Smooth muscle cell (in vitro differentiated cells): ENCODE results near the gene KIAA0319L. TPM values are rescaled to one million over a fixed set of nuclear protein-coding genes. Genes with fewer than 3 reads are reported as not detected.

Experiments
- DNase-seq: peaks from one replicate; lab custom pipeline; 2025; ENCODE audit not compliant: unreplicated experiment; lab: John Stamatoyannopoulos, UW
- H2AFZ ChIP-seq: fragments of 200-600 bp; sonication (generic); 2 replicates; pipeline ENCODE4 v1.6.0; 2016; ENCODE audit warnings: antibody characterized with exemption, low read depth, mild to moderate bottlenecking
- H3F3A ChIP-seq: fragments of 200-600 bp; sonication (generic); 2 replicates; pipeline ENCODE4 v1.6.0; 2017; ENCODE audit warnings: antibody characterized with exemption, low read depth
- H3K27ac ChIP-seq: fragments of 200-600 bp; sonication (generic); 2 replicates; pipeline ENCODE4 v1.5.1; 2016; ENCODE audit warnings: low read depth, mild to moderate bottlenecking
- H3K27me3 ChIP-seq: fragments of 200-600 bp; sonication (generic); 2 replicates; pipeline ENCODE4 v1.6.1; 2016; ENCODE audit warnings: low read depth, mild to moderate bottlenecking
- H3K36me3 ChIP-seq: fragments of 200-600 bp; sonication (generic); 2 replicates; pipeline ENCODE4 v1.5.1; 2016; ENCODE audit warnings: low read depth
- H3K4me1 ChIP-seq: fragments of 200-600 bp; sonication (generic); 2 replicates; pipeline ENCODE4 v1.5.1; 2016; ENCODE audit warnings: low read depth
- H3K4me2 ChIP-seq: fragments of 200-600 bp; sonication (generic); 2 replicates; pipeline ENCODE4 v1.6.0; 2016; ENCODE audit warnings: mild to moderate bottlenecking
- H3K4me3 ChIP-seq: fragments of 200-600 bp; sonication (generic); 2 replicates; pipeline ENCODE4 v1.5.1; 2016; ENCODE audit warnings: mild to moderate bottlenecking
- H3K79me2 ChIP-seq: fragments of 200-600 bp; sonication (generic); 2 replicates; pipeline ENCODE4 v1.6.0; 2016; ENCODE audit warnings: low read depth, mild to moderate bottlenecking
- H3K9ac ChIP-seq: fragments of 200-600 bp; sonication (generic); 2 replicates; pipeline ENCODE4 v1.6.0; 2016; ENCODE audit warnings: low read depth
- H3K9me3 ChIP-seq: fragments of 200-600 bp; sonication (generic); replicated peaks from 2 replicates; pipeline ENCODE4 v1.5.1; 2016; ENCODE audit warnings: low read depth
- H4K20me1 ChIP-seq: fragments of 200-600 bp; sonication (generic); 2 replicates; pipeline ENCODE4 v1.6.0; 2016; ENCODE audit warnings: low read depth
- WGBS: methylation state at CpG from one replicate; pipeline ENCODE4 v1.1.7; 2016; ENCODE audit warnings: low lambda C conversion rate; 5-methylcytosine and 5-hydroxymethylcytosine counted together
- polyA plus RNA-seq: library from polyadenylated mRNA; unstranded; fragments of >200 nt; fragmentation: Nextera tagmentation; extraction: Ambion mirVana; gene quantifications from 2 replicates; pipeline ENCODE4 v1.2.1, GENCODE V29; 2016
- total RNA-seq: library from RNA; depleted of rRNA; stranded (reverse); fragments of >200 nt; gene quantifications from 2 replicates; pipeline ENCODE4 v1.2.3, GENCODE V29; 2014
- TF ChIP-seq, protein P1 (sequence below): fragments of 200-600 bp; sonication (generic); IDR thresholded peaks from 2 replicates; pipeline ENCODE4 v1.5.1; 2017; ENCODE audit warnings: borderline replicate concordance, mild to moderate bottlenecking, antibody characterized with exemption; ENCODE audit not compliant: insufficient read depth, poor library complexity, severe bottlenecking

KIAA0319L gene
- total and polyA plus RNA-seq, 2 experiments from 2014 or later: 30.1 to 37.0 TPM

DNA sequence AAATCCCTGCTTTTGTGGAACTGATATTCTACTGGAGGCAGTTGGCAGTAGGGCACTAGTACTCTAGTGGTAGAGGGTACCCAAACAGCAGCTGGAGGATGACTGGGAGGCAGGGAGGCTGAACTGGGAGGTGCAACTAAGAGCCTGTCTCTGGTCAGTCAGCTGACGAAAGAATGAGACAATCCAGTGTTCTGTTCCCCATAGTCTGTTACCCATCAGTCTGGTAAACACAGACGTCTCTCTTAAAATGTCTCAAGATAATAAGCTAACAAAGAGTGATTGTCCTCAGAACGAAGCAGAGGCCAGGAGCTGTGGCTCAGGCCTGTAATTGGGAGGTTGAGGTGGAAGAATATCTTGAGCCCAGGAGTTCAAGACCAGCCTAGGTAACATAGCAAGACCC, 46.3 kb upstream of the KIAA0319L start:
- H3K79me2 ChIP-seq: no peaks in the 10 kb centered on the region
- peaks cover 11% of the 10 kb centered on the region for H3K36me3 ChIP-seq

DNA sequence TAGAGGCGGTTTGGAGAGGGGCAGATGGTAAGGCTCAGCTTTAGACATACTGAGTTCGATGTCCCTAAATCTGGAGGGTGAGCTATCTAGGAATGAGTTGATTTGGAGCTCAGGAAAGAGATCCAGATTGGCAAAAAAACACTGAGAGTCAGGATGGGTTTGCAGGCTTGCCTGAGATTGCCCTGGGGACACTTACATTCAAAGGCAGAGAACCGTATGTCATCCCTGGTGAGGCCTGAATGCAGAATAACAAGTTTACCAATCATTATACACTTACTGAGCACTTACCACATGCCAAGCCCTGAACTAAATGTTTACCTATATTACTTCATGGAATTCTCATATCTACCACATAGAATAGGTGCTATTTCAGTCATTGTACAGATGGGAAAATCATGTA, 43.4 kb upstream of the KIAA0319L start:
- Histone ChIP-seq H3F3A (no peaks in the 10 kb centered on the region), H3K27me3 (no peaks in the 10 kb centered on the region), H3K4me1 (no peaks in the 10 kb centered on the region), H3K4me2 (no peak overlapping the region), H2AFZ (no peak overlapping the region), H3K9ac (no peak overlapping the region), H3K36me3 (no peaks in the 10 kb centered on the region), H3K27ac (no peak overlapping the region), H3K9me3 (no peaks in the 10 kb centered on the region), H3K79me2 (no peaks in the 10 kb centered on the region), H3K4me3 (no peak overlapping the region), H4K20me1 (peaks cover 12% of the 10 kb centered on the region)
- WGBS: 98% methylated on average over 3 of the region's 3 CpGs
- no peak for DNase-seq
- TF ChIP-seq, protein P1, sequence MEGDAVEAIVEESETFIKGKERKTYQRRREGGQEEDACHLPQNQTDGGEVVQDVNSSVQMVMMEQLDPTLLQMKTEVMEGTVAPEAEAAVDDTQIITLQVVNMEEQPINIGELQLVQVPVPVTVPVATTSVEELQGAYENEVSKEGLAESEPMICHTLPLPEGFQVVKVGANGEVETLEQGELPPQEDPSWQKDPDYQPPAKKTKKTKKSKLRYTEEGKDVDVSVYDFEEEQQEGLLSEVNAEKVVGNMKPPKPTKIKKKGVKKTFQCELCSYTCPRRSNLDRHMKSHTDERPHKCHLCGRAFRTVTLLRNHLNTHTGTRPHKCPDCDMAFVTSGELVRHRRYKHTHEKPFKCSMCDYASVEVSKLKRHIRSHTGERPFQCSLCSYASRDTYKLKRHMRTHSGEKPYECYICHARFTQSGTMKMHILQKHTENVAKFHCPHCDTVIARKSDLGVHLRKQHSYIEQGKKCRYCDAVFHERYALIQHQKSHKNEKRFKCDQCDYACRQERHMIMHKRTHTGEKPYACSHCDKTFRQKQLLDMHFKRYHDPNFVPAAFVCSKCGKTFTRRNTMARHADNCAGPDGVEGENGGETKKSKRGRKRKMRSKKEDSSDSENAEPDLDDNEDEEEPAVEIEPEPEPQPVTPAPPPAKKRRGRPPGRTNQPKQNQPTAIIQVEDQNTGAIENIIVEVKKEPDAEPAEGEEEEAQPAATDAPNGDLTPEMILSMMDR: no peak

More for the DNA sequence above, 46.3 kb upstream of the KIAA0319L start:
- no peaks in the 10 kb centered on the region for H3K9me3 ChIP-seq
- no peaks in the 10 kb centered on the region for H3K27me3 ChIP-seq
- H4K20me1 ChIP-seq: peaks cover 38% of the 10 kb centered on the region
- H2AFZ ChIP-seq: no peak overlapping the region
- no peak overlapping the region for H3K9ac ChIP-seq
- TF ChIP-seq, protein P1: no peak
- no peak overlapping the region for H3K4me3 ChIP-seq
- H3K4me1 ChIP-seq: no peaks in the 10 kb centered on the region
- DNase-seq: no peak
- 17% methylated on average over 3 of the region's 3 CpGs for WGBS
- H3K27ac ChIP-seq: no peak overlapping the region
- H3K4me2 ChIP-seq: no peak overlapping the region
- no peaks in the 10 kb centered on the region for H3F3A ChIP-seq

DNA sequence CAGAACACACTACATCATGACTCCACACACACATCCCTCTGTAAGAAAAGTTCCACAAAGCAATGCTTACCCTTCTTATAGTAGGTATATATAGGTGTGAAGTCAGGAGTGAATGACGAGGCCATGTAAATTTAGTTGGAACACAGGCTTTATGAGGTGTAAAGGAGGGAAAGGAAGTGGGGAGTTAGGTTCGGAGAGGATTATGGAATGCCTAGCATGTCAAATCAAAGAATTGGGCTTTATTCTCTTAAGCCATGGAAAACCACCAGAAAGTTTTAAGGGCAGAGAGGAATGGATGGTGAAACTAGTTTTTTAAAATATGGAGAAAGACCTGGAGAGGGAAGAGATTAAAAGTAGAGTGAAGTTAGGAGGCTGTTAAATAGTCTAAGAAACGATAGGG, 42.2 kb upstream of the KIAA0319L start:
- Histone ChIP-seq H3K27ac (no peak overlapping the region), H3K4me2 (no peak overlapping the region), H3K27me3 (no peaks in the 10 kb centered on the region), H3K4me3 (no peak overlapping the region), H3F3A (no peaks in the 10 kb centered on the region), H3K36me3 (no peaks in the 10 kb centered on the region), H3K4me1 (no peaks in the 10 kb centered on the region), H3K9me3 (no peaks in the 10 kb centered on the region), H3K79me2 (no peaks in the 10 kb centered on the region), H4K20me1 (no peaks in the 10 kb centered on the region), H2AFZ (no peak overlapping the region), H3K9ac (no peak overlapping the region)
- WGBS: 71% methylated on average over 3 of the region's 3 CpGs
- no peak for DNase-seq
- TF ChIP-seq, protein P1: no peak

DNA sequence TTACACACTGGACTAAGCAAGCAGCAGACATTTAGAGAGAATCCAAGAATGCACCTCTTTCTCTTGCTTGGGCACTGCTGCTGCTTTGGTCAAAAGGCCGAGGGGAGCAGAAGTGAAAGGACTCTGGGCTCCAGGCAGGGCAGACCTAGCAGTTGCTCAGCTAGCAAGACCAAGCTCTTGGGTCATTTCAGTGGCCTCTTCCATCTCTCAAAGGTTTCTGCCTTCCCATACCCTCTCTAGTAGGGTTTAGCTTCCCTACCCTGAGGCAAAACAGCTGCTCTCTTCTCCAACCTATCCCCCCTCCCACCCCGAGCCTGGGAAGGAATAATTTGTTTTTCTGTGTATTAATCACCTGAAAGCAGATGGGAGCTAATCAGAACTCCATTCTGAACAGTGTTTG, 41.7 kb upstream of the KIAA0319L start:
- Histone ChIP-seq H3K27me3 (no peaks in the 10 kb centered on the region), H3K9ac (no peak overlapping the region), H3K4me1 (no peaks in the 10 kb centered on the region), H3K4me2 (no peak overlapping the region), H2AFZ (no peak overlapping the region), H3K27ac (no peak overlapping the region), H3K79me2 (no peaks in the 10 kb centered on the region), H3K9me3 (no peaks in the 10 kb centered on the region), H3F3A (no peaks in the 10 kb centered on the region), H4K20me1 (no peaks in the 10 kb centered on the region), H3K36me3 (no peaks in the 10 kb centered on the region), H3K4me3 (no peak overlapping the region)
- DNase-seq: no peak
- TF ChIP-seq, protein P1: no peak
- WGBS: 64% methylated on average over 2 of the region's 2 CpGs
